K562 (cell line): ENCODE data around the gene SETDB2. TPM values are rescaled to one million over a fixed set of nuclear protein-coding genes. Genes with fewer than 3 reads are reported as not detected.

Experiments used
- BRD9 ChIP-seq: fragments of 450-650 bp; IDR thresholded peaks from 2 replicates; pipeline ENCODE4 v1.6.1; 2018; ENCODE audit warnings: low read depth; ENCODE audit not compliant: partially characterized antibody
- DDX20 ChIP-seq: fragments of 450-650 bp; IDR thresholded peaks from 2 replicates; pipeline ENCODE4 v1.6.1; 2016; ENCODE audit warnings: missing genetic modification characterization, low read depth, mild to moderate bottlenecking, missing compliant biosample characterization, moderate library complexity
- FOXK1 ChIP-seq: sonication (generic); formaldehyde crosslinking; IDR thresholded peaks from 2 replicates; pipeline ENCODE4 v1.8.0; 2022; ENCODE audit warnings: missing genetic modification reagents, mild to moderate bottlenecking, borderline replicate concordance
- HDAC2 ChIP-seq: fragments of 450-650 bp; IDR thresholded peaks from 2 replicates; pipeline ENCODE4 v1.6.1; 2016; ENCODE audit warnings: mild to moderate bottlenecking
- HNRNPK ChIP-seq: fragments of 200-400 bp; formaldehyde crosslinking; IDR thresholded peaks from one replicate; pipeline ENCODE4 v1.6.1; 2018; ENCODE audit warnings: mild to moderate bottlenecking, low read depth, low read length; ENCODE audit not compliant: poor library complexity, severe bottlenecking
- JUN ChIP-seq, 2 experiments: sonication (generic) in 1 of 2; formaldehyde crosslinking in 1 of 2; IDR thresholded peaks; 2 replicates each; pipeline versions ENCODE4 v1.6.1 to v1.8.0; 2012 to 2022; ENCODE audit warnings: borderline replicate concordance in 2 of 2, mild to moderate bottlenecking in 2 of 2, improper control_type of control experiment in 1 of 2, low read depth in 1 of 2, low read length in 1 of 2, missing genetic modification reagents in 1 of 2
- MXI1 ChIP-seq: IDR thresholded peaks from 2 replicates; pipeline ENCODE4 v1.6.1; 2011; ENCODE audit warnings: low read depth, mild to moderate bottlenecking, improper control_type of control experiment, low read length
- STAT5B ChIP-seq: fragments of 250-450 bp; sonication (Bioruptor Pico); IDR thresholded peaks from 2 replicates; pipeline ENCODE4 v1.8.0; 2021; ENCODE audit warnings: mild to moderate bottlenecking, inconsistent platforms
- YBX1 ChIP-seq: fragments of 450-650 bp; IDR thresholded peaks from 2 replicates; pipeline ENCODE4 v1.7.1; 2016; ENCODE audit warnings: mild to moderate bottlenecking
- polyA plus RNA-seq, 8 experiments: library from polyadenylated mRNA; depleted of rRNA in 4 of 8; stranded (reverse) in 5 of 8; unstranded in 3 of 8; fragments of >200 nt; fragmentation: Nextera tagmentation in 2 of 8; fragmentation: Illumina TruSeq in 1 of 8; extraction: Ambion mirVana in 2 of 8; extraction: Trizol in 1 of 8; gene quantifications; 2 replicates each; pipeline versions ENCODE4 v1.2.1 to v1.2.3, GENCODE V29; 2011 to 2014; ENCODE audit warnings: inconsistent platforms in 1 of 8, missing spikeins in 1 of 8
- total RNA-seq, 7 experiments: library from RNA; depleted of rRNA in 6 of 7; stranded (reverse); fragments of >200 nt in 6 of 7; fragmentation: Illumina TruSeq in 2 of 7; extraction: Trizol in 2 of 7; gene quantifications; 2 replicates each; pipeline versions ENCODE4 v1.2.1 to v1.2.3, GENCODE V29; 2011 to 2021; ENCODE audit warnings: low replicate concordance in 1 of 7
- TF ChIP-seq, protein P1 (sequence below), 2 experiments: fragments of 150-350 bp in 1 of 2; IDR thresholded peaks; 2 replicates each; pipeline ENCODE4 v1.6.1; 2012 to 2016; ENCODE audit warnings: low read depth in 2 of 2, low read length in 2 of 2, mild to moderate bottlenecking in 1 of 2, moderate library complexity in 1 of 2

Gene SETDB2
- total and polyA plus RNA-seq, 9 of the 15 experiments (the other 6 are each of a cell fraction or from before 2014, with no cell fraction given) = 1.0 to 9.0 (median 6.1) TPM

DNA sequence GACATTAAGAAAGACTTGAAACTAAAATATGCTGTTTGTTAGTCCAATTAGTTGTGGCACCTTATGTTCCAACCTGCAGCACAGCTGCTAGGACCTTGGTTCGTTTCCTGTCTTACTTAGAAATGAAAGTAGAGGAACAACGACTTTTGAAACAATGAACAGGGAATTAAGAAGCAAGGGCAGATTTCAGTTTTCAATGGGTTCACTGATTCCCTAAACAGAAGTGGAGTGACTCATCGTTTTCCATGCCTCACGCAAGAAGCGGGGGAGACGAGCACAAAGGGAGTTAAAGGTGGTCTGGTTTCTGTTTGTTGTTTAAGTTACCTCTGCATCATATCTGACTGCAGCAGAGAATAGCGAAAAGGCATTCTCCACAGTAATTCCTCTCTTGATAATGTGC, 96.5 kb downstream of the SETDB2 start (continued):
- TF ChIP-seq FOXK1 (CRISPR knock-in tag) (no peak), HDAC2 (no peak), DDX20 (tag) (no peak), HNRNPK (no peak), JUN (IDR thresholded peaks at IDR 0.05; ENCODE audit: borderline replicate concordance, low read depth, low read length) (no peak), JUN (CRISPR knock-in tag; IDR thresholded peaks at IDR 0.05; ENCODE audit: borderline replicate concordance) (no peak), YBX1 (no peak), MXI1 (no peak), STAT5B (CRISPR knock-in tag) (no peak), BRD9 (no peak)
- TF ChIP-seq, protein P1, sequence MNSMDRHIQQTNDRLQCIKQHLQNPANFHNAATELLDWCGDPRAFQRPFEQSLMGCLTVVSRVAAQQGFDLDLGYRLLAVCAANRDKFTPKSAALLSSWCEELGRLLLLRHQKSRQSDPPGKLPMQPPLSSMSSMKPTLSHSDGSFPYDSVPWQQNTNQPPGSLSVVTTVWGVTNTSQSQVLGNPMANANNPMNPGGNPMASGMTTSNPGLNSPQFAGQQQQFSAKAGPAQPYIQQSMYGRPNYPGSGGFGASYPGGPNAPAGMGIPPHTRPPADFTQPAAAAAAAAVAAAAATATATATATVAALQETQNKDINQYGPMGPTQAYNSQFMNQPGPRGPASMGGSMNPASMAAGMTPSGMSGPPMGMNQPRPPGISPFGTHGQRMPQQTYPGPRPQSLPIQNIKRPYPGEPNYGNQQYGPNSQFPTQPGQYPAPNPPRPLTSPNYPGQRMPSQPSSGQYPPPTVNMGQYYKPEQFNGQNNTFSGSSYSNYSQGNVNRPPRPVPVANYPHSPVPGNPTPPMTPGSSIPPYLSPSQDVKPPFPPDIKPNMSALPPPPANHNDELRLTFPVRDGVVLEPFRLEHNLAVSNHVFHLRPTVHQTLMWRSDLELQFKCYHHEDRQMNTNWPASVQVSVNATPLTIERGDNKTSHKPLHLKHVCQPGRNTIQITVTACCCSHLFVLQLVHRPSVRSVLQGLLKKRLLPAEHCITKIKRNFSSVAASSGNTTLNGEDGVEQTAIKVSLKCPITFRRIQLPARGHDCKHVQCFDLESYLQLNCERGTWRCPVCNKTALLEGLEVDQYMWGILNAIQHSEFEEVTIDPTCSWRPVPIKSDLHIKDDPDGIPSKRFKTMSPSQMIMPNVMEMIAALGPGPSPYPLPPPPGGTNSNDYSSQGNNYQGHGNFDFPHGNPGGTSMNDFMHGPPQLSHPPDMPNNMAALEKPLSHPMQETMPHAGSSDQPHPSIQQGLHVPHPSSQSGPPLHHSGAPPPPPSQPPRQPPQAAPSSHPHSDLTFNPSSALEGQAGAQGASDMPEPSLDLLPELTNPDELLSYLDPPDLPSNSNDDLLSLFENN (IDR thresholded peaks at IDR 0.05; ENCODE audit: low read depth in 2 of 2, low read length in 2 of 2) = no peak
- TF ChIP-seq, all 486 proteins: peak for 27
